Jurkat, Clone E6-1 (cell line): ENCODE results near the gene CENPT.
"Not testable (repeated sequence)": the region's sequence is repeated elsewhere in the genome, so short reads cannot be mapped to it uniquely, and the experiment has no call there.

Experiments used
- DNase-seq: peaks from one replicate; pipeline ENCODE4 v3.0.0-alpha.2; 2011; ENCODE audit warnings: low read depth, low spot score
- H3K4me3 ChIP-seq: 2 replicates; pipeline ENCODE4 v1.5.1; 2011; ENCODE audit warnings: mild to moderate bottlenecking, low read length, control low read depth, moderate library complexity

The CENPT gene

GRCh38 chr16:67878846-67879245 is 31.4 kb upstream of the CENPT start:
- H3K4me3 ChIP-seq = no peak overlapping the region
- no peak for DNase-seq

DNA sequence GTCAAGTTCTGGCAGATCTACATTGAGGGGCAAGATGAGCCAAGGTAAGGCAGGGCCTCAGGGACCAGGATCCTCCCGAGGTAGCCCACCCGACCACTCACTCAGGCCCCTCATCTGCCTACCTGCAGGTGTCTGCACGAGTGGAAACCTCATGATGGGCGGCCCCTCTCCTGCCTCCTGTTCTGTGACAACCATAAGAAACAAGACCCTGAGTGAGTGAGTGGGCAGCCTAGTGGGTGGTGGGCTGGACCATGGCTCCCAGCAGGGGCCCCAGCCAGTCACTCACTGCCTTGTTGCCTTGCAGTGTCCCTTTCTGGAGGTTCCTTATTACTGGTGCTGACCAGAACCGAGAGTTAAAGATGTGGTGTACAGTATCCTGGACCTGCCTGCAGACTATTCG is 30.7 kb upstream of the CENPT start:
- no peak for DNase-seq
- H3K4me3 ChIP-seq = no peak overlapping the region

DNA sequence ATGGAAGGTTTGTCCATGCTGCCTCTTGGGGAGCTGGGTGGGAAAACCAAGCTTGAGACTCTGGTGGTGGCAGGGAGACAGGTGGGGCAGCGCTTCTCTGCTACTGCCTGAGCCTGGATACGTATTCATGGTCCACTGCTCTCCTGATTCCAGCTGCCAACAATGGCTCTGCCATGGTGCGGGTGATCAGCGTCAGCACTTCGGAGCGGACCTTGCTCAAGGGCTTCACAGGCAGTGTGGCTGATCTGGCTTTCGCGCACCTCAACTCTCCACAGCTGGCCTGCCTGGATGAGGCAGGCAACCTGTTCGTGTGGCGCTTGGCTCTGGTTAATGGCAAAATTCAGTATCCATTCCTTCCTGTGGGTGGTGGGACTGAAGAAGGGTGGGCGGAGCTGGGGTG is 29.6 kb upstream of the CENPT start:
- H3K4me3 ChIP-seq = no peak overlapping the region
- no peak for DNase-seq

DNA sequence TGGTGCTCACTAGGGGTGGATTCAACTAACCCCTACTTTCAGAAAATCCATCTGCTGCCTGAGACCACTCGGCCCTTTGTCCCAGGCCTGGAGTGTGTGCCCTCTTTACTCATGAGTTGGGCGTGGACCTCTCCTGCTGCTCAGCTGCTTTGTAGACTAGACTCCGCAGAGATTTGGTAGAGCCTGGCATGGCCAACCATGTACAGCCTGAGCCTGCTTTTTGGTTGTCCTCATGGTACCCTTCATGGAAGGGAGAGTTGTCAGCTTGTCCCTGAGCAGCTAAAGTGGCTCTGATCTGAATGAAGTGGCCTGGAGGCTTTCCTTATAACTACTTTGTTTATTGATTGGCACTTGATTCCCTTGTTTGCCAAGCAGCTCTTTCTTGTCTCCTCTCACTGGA is 26.9 kb upstream of the CENPT start:
- no peak for DNase-seq

DNA sequence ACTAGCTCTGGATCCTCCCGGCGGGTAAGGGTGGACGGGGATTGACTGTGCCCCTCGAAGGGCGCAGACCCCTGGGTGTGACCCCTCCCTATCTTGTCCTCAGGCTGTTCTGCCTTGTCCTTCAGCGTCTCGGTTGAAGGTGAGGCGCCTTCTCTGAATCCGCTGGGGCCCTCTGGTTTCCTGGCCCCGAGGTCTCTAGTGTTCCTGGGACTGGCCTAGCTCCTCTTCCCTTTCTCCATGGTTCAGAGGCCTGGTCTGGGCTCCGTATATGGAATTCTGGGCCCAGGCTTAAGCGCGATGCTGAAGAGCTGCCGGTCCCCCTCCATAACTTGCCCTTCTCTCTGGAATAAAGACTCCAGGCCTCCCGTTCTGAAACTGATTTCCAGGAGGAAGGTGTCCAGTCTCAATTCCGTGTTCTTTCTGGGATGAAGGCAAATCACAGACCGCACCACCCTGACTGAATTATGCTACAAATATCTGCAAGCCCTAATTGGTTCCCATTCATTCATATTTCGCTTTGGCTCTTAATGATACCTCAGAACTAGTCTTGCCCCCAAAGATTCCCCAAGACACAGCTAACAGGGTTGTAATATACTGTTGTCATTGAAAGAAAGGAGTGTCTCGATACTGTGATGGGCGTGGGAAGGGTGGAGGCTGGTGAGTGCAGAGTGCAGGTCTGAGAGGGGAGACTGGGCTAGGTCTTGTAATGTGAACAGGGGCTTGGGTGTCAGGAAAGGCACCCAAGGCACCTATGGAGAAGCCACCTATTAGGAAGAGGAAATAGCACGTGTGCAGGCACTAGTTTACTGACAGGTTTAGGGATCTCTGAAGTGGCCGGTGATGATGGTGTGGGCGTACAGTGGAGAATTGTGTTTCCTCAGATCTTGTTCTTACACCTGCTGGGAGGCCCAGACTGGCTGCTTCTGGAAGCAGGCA is 26.2 kb upstream of the CENPT start:
- peak overlapping the region; percentile 77 for H3K4me3 ChIP-seq
- DNase-seq = no peak

More for the DNA sequence above, 26.9 kb upstream of the CENPT start:
- H3K4me3 ChIP-seq = peak overlapping the region; percentile 77

GRCh38 chr16:67872631-67873434 is 25.3 kb upstream of the CENPT start, which contains the start of gene EDC4:
Gene EDC4, plus strand, starts transcription at chr16:67873052. Its CDS starts 210 bp downstream, at chr16:67873262.
- peak; percentile 62 for DNase-seq
- H3K4me3 ChIP-seq = peak within 1 kb of the TSS; percentile 77

DNA sequence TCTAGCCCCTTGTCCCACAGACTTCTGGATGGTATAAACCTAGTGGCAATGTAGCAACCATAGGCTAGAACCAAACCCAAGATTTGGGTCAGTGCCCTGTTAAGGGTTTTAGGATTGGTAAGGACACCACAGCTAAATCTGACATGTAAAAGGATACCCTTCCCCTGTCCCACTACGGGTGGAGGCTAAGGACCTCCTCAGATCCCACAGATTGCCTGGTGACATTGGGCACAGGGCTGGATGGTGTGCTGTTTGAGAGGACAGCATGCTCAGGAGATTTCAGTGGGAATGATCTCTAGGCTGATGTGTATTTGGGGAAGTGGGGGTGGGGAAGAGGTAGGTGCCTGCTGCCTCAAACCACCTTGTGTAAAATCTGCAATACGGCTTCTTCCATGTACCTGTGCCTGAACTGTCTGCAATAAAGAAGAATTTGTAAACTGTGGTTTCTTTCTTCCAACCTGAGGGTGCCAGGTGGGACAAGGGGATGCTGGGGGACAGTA is 24.7 kb upstream of the CENPT start:
- DNase-seq = no peak
- H3K4me3 ChIP-seq = peak overlapping the region; percentile 77

DNA sequence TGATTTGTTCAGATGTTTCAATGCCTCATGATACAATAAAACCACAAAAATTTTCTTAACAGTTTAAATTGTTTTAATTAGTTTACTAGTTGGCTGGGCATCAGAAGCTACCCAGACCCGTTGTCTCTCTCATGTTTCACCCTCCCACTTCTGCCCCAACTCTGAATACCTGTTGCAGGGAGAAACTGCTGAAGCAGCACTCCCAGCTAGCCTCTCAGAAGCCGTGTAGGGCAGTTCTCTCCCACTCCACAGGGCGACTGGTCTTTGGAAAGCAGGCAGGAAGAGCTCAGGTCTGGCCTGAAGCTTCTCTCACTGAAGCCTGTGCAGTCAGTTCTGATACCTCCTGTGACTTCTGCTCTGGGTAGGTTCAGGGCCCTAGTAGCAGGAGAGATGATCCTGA is 23.8 kb upstream of the CENPT start:
- no peak overlapping the region for H3K4me3 ChIP-seq
- no peak for DNase-seq

GRCh38 chr16:67869653-67870052 is 22.2 kb upstream of the CENPT start:
- DNase-seq = no peak
- no peak overlapping the region for H3K4me3 ChIP-seq

DNA sequence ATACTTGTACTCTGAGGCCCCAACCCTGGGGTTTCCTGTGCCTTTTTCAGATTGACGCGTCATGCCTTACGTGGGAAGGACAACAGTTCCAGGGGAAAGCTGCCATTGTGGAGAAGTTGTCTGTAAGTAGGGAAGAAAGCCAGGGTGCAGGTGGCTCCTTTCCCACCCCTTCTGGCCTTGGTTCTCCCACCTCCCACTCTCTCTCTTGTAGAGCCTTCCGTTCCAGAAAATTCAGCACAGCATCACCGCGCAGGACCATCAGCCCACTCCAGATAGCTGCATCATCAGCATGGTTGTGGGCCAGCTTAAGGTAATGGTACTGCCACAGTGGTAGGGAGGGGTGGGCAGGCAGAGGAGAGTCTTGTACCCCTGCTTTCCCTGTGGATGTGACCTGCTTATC is 20.8 kb upstream of the CENPT start:
- no peak overlapping the region for H3K4me3 ChIP-seq
- no peak for DNase-seq

DNA sequence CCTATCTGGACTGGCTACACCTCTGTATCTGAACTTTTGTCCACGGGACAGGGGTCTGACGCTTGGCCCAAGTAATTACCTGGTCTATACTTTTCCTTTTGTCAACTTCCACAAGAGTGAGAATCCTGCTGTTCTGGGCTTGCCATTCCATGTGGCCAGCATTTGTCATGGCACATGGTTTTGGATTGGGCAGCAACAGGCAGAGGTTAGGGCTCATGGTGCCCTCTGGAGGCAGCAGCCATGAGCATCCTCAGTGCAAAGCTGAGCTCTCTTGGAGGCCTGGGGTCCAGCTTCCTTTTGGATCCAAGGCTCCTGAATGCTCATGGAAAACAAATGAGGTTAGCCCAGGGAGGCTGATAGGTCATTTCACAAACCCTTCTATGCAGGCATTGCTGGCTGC is 17.8 kb upstream of the CENPT start:
- H3K4me3 ChIP-seq = no peak overlapping the region
- DNase-seq = no peak

- no peak for DNase-seq
- no peak overlapping the region for H3K4me3 ChIP-seq
Observed at GRCh38 chr16:67864594-67864993, 17.1 kb upstream of the CENPT start.

- DNase-seq, H3K4me3 ChIP-seq: not testable (repeated sequence)
Observed at GRCh38 chr16:67864044-67864443, 16.6 kb upstream of the CENPT start.

DNA sequence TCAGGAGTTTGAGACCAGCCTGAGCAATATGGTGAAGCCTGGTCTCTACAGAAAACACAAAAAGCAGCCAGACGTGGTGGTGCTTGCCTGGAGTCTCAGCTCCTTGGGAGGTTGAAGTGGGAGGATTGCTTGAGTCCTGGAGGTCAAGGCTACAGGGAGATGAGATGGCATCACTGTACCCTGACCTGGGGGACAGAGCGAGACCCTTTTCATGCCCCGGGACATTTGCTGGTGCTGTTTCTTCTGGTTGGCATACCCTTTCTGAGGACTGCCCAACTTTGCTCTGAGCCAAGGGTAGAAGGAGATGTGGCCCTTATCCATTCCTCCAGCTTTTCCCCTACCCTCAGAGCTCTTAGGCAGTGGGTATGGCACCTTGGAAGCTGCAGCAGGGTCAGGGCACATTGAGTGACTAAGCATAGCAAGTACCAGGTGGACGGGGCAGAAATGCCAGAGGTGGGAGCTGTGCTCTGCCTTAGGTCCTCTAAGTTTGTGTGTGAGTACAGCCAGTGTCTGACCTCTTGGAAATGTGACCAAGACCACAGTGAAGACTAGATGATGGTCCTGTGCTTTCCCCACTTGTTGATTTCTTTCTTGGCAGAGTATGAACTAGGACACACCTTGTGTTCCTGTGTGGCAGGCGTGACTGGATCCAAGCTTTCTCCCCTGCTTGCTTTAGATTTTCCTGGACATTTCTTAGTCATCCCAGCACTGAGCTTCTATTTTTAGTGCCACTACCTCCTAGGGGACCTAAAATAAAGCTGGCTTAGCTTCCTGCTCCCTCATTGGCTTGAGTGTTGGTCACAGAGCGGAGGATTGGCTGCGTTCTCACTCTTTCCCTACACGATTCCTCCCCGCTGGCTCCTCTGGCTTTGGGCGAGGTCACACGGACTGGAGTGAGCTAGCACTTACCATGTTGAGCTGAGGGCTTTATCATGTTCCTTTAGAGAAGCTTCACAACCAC is 15.4 kb upstream of the CENPT start:
- no peak overlapping the region for H3K4me3 ChIP-seq
- DNase-seq = no peak

DNA sequence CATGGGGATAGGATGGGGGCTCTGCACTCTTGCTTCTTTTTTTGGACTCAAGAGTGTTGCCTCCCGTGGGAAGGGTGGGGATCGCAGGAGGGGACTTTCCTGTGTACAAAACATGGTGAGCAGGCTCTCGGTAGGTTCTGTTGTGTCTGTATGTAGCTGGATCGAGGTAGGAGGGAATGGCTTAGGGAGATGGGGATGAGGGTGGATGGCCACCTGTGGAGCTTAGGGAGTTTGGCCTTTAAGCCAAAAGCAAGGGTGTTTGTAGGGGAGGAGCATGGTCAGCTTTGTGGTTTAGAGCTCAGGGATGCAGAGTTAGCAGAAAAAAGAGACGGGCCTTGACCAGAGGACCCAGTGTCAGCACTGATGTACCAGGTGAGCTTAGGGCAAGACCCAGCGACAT is 14.4 kb upstream of the CENPT start:
- no peak for DNase-seq
- no peak overlapping the region for H3K4me3 ChIP-seq

- DNase-seq = no peak
- H3K4me3 ChIP-seq = no peak overlapping the region
Observed at GRCh38 chr16:67860589-67861398, 13.3 kb upstream of the CENPT start.

GRCh38 chr16:67858500-67858899 is 11.0 kb upstream of the CENPT start:
- no peak overlapping the region for H3K4me3 ChIP-seq
- DNase-seq = no peak

DNA sequence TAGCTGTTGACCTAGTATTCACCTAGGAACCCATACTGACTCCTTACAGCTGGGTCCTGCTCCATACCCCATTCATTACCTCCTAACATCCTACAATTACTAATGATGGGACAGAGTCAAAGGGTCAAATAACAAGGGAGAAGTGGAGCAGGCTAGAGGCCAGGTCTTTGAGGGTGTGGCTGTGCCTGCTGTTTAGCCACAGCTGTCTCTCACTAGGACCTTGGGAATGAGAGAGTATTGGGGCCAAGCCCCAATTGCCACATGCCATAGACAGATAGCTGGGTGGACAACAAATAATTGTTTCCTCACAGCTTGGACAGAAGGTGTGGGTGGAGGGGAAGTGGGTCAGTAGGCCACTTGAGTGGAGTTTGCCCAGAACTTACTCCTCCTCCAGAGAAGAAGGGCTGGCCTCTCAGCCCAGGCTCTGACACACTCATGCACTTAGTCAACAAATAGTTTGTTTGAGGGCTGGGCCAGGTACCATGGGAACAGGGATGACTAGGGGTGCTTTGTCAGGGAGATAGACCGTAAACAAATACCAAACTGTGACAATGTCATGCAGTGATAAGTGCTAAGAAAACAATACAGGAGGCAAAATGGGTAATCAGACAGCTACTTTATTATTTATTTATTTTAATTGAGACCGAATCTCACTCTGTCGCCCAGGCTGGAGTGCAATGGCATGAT is 10.2 kb upstream of the CENPT start:
- H3K4me3 ChIP-seq = no peak overlapping the region
- no peak for DNase-seq
